ENCODE measurements around the gene FAHD2A.
A peak's percentile ranks its signal among the peaks of the same experiment; 100 is the strongest.
"Not testable (repeated sequence)": the region's sequence is repeated elsewhere in the genome, so short reads cannot be mapped to it uniquely, and the experiment has no call there.

FAHD2A gene

DNA sequence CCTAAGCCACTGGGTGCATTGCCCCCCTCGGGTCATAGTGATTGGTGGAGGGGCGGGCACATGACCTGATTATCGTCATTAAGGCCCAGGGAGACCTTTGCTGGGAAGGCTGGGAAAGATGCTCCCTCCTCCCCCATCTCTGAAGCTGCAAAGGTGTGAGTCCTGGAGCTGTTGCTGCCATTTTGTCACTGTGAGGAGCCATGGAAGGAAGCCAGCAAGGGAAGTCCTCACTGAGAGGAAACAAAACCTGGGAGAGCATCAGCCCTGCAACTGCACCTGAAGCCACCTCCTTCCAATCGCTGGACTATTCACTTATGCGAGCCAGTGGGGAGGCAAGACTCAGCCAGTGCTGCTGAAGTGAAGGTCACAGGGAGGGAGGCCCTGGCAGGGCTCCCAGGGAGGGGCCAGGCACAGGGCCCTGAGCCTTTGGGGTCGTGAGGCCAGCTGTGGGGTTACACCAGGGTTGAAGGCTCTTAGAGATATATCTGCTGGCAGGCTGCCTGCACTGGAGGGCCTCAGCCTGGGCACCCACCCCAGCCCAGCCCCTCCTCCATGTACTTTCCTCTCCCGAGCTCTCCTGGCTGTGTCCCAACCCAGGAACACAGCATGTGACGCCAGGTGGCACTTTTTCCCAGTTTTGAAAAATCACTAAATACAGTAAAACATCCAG lies 10.7 kb upstream of the FAHD2A start:
- DNase-seq, result no peak

DNA sequence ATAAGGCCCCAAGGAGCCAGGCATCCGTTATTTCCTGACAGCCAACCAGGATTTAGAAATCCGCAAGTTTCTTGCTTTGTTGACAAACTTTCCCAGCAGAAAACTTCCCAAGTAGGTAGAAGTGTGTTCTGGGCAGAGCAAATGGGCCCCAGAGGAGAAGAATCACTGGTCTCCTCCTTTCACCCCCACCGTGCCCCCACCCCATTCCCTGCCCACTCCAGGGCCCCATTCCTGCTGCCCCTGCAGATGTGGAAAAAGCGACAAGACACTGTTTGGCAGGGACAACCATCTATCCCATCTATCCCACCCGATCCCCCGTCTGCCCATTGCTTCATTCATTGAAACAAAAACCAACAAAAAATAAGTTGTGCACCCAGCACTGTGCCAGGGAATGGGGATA lies 10.2 kb upstream of the FAHD2A start:
- no peak for DNase-seq

DNA sequence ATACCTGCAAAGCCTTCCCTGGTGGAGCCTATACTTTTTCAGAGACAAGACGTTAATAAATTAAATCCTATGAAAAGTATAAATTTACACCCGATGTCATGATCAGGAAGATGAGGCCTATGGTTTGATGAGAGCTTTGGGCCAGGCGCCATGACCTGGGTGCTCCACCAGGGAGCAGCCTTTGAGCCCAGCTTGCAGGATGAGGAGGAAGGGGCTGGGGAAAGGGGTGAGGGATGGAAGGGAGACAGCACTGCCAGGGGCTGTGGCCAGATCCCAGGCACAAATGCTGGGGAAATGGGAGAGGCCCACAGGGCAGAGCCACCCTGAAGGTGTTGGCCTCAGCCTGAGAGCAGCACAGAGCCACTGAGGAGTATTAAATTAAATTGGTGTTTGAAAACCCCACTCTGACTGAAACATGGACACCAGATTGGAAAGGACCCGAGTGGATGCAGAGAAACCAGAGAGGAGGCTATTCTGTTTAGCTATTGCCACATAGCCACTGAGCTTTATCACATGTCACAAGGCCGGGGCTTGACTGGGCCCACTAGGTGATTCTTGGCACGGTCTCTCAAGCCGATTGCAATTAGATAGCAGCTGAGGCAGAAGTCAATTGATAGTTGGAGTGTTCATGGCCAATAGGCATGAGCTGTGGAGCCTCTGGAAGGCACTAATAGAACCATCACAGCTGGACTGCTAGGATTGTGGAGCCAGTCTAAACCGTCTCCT lies 9.6 kb upstream of the FAHD2A start:
- DNase-seq, result no peak

DNA sequence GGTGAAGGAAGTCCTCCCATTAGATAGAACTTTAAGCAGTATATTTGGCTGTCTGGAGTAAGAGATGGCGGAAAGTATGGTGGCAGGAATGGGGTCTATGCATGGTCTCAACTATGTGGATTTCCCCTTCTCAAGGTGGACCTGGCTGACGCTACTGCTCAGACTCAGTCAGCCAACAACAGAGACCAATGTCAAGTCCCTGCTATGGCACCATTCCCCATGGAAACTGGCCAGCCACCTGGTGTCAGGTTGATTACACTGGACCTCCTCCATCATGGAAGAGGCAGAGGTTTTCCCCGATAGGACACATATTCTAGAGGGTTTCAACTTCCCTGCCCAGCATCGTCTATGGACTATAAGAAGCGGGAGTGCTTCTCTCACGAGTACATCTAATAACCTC lies 8.6 kb upstream of the FAHD2A start:
- no peak for DNase-seq

DNA sequence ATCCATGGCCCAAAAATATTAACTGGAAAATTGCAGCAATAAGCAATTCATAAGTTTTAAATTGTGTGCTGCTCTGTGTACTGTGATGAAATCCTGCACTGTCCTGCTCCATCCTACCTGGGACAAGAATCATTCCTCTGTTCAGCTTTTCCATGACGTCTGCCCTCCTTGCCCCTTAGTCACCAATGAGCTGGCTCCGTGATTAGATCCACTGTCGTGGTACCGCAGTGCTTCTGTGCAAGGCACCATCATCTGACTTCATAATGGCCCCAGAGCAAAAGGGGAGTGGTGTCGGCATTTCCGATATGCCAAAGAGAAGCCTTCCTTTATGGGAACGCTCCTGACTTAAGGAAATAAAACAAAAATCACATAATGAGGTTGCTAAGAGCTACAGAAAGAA lies 3.4 kb upstream of the FAHD2A start:
- DNase-seq, result no peak

DNA sequence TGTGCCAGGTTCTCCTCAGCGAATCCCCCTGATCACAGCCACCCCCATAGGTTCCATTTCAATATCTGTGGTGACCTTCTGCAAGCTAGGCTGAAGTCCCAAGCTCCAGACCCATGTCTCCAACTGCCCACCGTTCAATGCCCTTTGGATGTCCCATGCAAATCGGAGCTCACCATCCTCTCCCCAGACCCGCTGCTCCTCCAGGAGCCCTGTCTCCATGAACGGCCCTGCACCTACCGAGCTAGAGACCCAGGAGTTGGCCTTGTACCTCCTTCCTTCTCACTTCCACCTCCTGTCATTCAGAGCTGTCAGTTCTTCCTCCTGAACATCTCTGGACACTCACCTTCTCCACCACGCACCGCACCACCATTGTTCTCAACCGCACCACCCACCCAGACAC lies 1.0 kb upstream of the FAHD2A start:
- DNase-seq, result no peak

DNA sequence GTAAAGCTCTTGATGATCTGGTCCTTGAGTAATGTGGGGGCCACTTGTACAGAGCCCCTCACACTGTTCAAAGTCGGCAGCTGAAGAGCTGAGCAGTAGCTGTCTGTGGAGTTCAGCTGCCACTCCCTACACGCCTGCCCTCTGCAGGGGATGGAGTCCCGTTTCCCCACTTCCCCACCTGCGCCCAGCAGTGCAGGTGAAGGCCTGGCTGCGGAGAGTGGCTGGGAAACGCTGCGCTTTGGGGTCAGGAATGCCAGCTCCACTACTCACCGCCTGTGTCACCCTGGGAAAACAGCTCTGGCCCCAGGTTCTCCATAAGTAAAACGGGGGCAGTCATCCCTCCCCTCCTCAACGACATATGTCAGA lies 521 bp upstream of the FAHD2A start:
- DNase-seq, result not testable (repeated sequence)

DNA sequence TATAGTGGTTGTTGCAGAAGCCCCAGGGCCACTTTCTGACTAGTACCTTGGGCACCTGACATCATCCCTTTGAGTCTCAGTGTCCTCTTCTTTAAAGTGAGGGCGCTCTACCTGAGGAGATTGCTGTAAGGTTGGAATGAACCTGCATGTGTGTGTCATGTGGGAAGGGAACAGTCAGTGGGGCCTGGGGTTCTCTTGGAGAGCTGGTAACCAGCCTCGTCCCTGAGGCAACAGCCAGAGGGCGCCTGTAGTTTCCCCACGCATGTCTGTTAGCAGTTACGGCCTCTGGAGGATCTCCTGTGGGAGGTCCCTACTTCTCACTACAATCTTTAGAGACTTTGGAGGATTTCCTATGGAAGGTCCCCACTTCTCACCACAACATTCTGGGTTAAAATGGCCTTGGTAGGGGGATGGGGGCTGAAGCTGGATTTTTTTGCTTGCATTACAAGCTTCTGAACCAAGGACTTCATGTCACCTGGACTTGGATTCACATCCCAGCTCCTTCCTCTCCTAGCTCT lies 755 bp downstream of the FAHD2A start:
- peak; percentile 38 for DNase-seq

DNA sequence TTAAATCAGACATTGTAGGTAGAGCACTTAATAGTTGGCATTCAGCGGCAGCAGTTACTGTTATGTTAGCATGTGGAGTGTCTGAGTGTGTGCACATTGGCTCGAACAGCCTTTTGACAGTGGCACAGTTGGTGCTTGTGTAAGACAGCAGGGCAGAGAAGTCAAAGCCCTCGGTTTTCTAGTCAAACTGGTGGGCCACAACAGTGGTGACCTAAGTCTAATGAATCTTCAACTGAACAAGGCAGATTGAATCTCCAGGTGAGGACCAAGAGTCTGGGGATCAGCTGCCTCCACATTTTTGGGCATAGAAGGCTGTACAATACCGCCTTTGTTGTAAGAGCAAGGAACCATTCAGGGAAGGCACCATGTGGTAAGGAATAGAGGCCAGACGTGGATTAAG lies 1.3 kb downstream of the FAHD2A start:
- DNase-seq, result not testable (repeated sequence)

DNA sequence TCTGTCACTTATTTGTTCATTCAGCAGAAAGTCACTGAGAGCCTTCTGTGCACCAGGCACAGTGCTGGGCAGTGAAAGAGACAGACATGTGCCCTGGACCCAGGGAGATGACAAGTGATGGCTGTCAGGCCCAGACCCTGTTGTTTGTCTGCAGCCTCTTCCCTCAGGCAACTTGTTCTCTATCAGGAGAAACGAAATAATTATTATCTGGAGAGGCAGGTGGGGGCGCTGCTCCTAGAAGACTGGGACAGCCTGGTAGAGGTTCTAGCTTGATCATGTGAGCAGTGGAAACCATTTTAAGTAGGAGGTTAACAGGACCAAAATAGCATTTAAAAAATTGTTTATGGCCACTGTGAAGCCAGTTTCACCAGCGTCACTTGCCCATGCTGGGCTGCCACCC lies 2.2 kb downstream of the FAHD2A start:
- DNase-seq, result not testable (repeated sequence)

DNA sequence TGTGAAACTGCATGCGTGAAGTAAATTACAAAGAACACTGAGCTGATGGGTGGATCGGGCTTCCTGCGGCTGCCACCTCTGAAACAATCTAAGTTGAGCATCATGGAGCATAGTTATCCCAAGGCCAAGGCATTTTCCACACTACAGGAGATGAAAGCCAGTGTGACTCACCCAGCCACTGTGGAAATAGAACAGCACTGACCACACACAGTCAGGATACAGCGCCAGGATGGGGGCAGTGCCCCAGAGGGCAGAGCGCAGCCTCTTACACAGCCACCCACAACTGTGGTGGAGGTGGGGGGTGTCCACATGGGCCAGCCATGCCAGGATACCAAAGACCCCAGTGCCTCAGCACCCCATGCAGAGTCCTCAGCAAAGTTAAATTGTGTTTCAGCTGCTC lies 8.7 kb downstream of the FAHD2A start:
- DNase-seq, result peak; percentile 49

DNA sequence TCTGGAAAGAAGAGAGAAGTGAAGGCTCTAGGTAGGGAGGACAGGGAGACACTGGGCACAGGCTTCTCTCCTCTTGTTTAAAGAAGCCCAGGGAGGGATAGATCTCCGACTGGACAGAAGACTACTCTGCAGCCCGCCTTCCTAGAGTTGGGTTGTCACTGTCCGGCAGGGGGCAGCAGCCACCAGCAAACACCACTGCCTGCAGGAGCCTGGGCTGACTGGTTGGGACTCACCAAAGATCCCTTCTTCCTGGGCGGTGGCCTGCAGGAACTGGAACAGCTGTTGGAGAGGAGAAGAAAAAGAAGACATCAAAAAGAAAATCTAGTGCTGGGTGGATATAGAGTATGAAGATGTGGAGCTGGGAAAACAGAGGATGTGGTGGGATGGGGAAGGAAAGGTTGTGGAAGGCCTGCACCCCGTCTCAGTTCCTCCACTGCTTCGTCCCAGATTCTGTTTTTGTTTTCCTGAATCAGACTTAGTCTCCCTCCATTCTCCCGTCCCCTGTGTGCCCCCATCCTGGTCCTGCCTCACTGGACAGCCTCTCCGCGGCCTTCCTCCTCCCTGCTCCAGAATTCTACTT lies 11.6 kb downstream of the FAHD2A start:
- peak; percentile 82 for DNase-seq

DNA sequence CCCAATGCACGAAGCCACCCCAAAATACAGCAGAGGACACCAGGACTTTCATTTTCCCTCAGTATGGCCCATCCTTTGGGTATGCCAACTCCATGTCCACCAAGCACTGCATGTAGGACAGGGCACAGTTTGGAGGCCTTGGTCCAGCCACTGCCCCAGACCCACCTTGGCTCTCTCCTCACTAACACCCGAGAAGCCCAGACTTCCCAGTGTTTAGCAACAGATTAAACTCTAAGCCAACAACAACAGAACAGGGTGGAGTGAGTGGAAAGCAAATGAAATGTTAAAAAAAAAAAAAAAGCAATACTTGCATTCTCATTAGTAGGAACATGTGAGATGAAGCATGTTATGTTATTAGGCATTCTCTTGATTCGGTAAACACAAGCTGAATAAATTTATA lies 12.6 kb downstream of the FAHD2A start:
- DNase-seq, result not testable (repeated sequence)

DNA sequence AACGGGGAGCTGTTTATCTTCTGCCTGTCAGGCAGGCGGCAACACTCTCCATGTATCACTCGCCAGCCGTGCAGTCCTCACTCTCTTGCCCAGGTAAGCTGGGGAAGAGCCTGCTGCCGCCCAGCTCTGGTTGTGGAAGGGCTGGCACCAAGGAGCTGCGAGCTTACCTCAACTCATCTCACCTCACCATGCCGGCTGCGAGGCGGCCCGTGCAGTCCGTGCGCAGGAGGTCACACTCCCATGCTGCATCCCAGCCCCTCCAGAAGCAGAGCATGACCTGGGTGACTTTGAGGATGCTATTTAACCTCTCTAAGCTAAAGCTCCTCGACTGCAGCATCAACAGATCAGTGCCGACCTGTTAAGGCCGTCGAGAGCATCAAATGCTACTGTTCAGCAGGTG lies 13.1 kb downstream of the FAHD2A start:
- DNase-seq, result not testable (repeated sequence)

DNA sequence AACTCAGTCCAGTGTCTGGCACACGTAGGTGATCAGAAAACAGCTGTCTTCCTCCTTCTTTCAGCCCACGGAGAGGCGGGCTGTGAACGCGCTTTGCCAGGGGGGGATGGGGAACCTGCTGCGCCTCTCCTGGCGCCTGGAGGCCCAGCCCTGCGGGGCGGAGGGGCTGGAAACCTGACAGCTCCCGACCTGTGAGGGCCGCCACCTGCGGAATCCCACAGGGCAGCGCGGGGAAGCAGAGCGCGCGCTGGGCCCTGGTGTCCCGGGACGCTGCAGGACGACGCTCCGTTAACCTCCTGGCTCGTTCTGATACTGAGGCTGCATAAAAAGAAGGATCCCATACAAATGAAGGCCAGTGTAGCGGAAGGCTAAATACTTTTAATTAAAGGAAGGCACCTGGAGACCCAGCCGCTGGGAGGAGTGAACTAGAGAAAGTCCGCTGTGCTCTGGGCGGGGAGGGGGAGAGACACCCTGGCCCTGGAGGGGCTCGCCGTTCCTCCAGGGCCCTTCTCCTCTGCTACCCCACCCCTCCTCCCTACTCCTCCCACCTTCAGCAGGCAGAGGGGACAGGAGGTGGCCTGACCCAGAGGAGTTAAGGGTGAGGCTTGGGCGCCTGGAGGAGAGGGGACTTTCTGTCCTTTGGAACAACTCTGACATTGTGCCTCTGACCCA lies 24.8 kb downstream of the FAHD2A start:
- DNase-seq, result not testable (repeated sequence)

DNA sequence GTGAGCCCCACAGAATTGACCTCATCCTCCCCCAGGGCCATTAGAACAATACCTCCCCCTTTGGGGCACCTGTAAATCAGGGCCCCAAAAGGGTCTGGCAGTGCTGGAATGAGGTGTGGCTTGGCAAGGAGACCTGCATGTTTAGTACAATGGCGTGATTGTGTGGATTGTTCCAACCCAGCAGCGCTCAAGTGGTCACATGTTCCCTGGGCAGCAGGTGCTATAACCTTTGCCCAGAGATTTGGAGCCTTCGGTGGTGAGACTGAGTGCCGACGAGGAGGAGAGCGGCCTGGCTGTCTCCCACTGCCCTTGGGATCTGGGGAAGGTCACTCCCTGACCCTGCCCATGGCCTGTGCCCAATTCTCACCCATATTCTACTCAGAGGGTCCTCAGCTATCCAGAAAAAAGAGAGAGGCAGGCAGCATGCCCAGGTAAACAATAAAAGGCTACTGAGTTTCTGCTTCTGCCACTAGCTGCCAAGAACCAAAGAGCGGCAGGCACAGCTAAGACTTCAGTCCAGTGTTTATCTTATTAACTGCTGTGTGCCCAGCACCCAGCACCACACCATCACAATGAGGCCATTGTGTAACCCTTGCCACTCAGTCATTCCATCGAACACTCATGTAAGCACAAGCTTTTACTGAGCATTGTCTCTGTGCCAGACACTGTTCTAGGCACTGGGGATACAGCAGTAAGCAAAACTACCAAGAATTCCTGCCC lies 27.4 kb downstream of the FAHD2A start:
- DNase-seq, result not testable (repeated sequence)

DNA sequence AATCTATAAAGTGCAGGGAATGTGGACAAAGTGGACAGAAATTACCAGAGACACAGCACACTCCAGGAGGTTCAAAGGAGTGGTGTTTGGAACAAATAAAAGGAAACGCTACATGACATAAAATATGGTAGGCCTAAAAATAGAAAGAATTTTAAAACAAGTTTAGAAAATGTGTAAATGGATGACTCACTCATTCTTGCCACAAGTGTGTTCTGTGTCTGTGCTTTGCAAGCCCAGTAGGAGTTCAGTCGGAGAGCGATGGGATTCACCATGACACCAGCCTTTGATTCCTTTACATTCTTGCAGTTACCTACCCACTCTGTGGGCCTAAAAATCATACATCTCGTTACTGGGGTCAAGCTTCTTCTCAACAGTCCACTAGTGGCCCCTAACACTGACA lies 30.9 kb downstream of the FAHD2A start:
- not testable (repeated sequence) for DNase-seq

DNA sequence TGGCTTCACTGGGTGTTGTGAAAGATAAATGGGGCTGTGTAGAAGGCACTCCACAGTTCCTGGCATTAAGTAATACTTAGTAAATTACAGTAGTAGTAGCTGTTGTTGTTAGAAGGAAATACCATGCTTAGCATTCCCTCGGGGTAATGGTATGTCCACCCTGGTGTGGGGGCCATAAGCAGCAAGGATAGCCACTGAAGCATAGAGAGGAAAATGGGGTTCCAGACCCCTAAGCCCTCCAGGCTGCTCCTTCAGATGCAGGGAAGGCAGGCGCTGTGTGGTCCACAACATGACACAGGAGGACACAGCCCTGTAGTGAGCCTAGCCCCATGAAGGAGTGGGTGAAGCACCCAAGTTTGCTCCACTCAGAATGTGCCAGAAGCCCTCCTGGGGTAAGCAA lies 31.5 kb downstream of the FAHD2A start:
- DNase-seq, result peak; percentile 9

DNA sequence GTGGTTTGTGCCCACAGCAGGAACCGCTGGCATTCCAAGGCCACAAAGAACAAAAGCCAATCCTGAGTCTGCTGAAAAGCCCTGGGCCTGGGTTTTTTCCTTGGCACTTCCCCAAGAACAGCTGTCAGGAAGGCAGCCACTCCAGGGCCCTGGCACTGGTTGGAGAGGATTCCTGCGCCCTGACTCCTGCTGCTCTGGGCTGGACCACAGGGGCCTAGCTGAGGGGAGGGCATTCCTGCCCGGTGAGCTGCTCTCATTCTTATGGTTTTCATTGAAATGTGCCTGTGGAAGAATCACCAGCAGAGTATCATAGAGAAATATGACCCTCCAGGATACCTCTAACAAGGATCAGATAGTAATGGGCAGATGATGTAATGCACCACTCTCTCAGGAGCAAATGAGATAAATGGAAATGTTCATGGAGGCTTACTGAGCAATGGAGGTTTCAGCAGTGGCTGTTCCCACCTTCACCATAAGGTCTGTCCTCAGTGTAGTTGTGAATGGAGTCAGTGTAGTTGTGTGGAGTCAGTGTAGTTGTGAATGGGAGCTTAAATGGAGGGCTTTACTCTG lies 32.1 kb downstream of the FAHD2A start:
- DNase-seq, result peak; percentile 85

DNA sequence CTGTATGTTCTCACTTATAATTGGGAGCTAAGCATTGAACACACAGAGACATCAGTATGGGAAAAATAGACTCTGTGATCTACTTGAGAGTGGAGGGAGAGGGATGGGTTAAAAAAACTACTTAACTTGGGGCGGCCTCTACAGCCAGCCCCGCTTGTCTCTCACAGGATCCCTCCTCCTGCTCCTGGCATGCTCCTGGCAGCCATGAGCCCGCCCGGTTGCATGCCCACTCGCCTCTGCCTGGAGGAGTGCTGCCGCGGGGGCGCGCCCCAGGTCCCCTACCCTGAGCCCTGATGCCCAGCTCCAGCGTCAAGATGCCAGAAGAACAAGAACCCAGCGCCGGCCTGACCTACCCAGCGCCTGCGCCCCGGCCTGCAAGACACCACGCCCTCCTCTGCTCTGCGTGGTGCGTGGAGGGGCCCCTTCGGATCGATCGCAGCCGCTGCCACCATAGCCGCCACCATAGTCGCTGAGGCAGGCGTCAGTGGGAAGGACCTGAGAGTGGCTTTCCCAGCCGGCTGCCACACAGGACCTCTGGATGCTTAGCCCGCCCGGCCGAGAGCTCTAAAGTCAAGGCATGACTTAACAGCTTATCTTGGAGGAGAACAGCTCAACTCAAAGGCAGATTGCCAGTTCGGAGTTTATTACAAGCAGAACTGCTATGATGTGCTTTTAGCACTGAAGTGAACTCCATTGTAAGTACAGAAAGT lies 32.8 kb downstream of the FAHD2A start:
- not testable (repeated sequence) for DNase-seq

DNA sequence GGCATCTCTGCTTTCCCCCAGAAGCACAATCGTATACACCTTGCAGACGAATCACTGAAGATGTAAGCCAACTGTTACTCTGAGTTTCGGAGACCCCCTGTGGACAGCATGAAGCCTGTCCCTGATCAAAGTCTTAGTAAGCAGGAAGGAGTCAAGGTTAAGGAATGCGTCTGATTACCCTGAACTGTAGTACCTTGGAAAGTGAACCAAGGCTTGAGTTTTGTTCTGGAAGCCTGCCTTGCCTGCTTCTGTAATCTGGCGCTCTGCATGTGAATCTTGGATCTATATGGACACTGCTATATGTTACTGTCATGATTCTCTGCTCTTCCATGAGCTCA lies 33.3 kb downstream of the FAHD2A start:
- not testable (repeated sequence) for DNase-seq

Data from fibroblast of upper back skin (primary cell).